Muscle layer of duodenum (tissue), 2 donors: Measurements from ENCODE around the gene PNRC2.
"Not testable (repeated sequence)": the region's sequence is repeated elsewhere in the genome, so short reads cannot be mapped to it uniquely, and the experiment has no call there.

Source experiments
- H3K27ac ChIP-seq: one replicate; pipeline ENCODE4 v1.7.0; 2013; ENCODE audit warnings: mild to moderate bottlenecking, low read length
- H3K27me3 ChIP-seq: one replicate; pipeline ENCODE4 v1.7.0; 2013; ENCODE audit warnings: low read depth, mild to moderate bottlenecking, control low read depth, low read length
- H3K36me3 ChIP-seq, 2 donors: one replicate each; pipeline ENCODE4 v1.7.0; 2013; ENCODE audit warnings: low read length in 2 of 2, control low read depth in 1 of 2, mild to moderate bottlenecking in 1 of 2; ENCODE audit not compliant: insufficient read depth in 2 of 2, control insufficient read depth in 1 of 2
- H3K4me1 ChIP-seq, 2 donors: one replicate each; pipeline ENCODE4 v1.7.0; 2013; ENCODE audit warnings: low read length in 2 of 2, mild to moderate bottlenecking in 2 of 2, control low read depth in 1 of 2, moderate library complexity in 1 of 2; ENCODE audit not compliant: insufficient read depth in 2 of 2, control insufficient read depth in 1 of 2
- H3K4me3 ChIP-seq, 2 donors: one replicate each; pipeline ENCODE4 v1.7.0; 2013; ENCODE audit warnings: low read length in 2 of 2, low read depth in 1 of 2, mild to moderate bottlenecking in 1 of 2
- H3K9me3 ChIP-seq, 2 donors: one replicate each; pipeline ENCODE4 v1.7.0; 2013; ENCODE audit warnings: low read length in 2 of 2, control low read depth in 1 of 2, mild to moderate bottlenecking in 1 of 2; ENCODE audit not compliant: control insufficient read depth in 1 of 2
- donor health status: healthy.

Gene PNRC2

DNA sequence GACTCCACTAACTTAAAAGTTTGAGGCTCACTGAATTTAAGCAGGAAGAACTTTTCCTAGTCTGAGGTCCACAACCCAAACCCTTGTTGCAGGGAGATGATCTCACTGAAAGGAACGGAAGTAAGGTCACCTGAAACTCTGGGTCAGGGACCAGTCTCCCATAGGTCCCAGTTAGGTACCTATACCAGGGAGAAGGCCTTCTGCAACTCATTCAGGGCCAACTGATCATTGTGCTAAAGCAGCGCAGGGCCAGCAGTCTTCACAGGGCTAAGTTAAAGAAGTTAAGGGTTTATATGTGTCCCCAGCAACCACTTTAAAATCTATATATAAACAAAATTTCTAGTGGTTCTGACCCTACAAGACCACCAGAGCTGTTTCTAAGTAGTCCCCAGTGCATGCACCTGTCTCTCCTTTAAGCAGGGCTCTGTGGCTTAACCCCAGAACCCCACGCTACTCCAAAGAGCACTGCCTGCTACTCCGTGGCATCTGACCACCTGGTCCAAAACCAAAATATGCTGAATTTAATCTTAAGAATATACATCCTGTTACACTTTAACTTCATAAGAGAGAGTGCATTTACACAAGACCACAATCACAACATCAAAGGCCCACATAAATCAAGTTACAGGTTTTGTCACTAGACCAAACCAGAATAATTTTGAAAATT is 17.7 kb downstream of the PNRC2 start:
- H3K4me1 ChIP-seq: peaks cover 8 to 42% of the 10 kb centered on the region in 2 donors
- peaks cover 6 to 12% of the 10 kb centered on the region in 2 donors for H3K36me3 ChIP-seq
- no peaks in the 10 kb centered on the region for H3K27me3 ChIP-seq
- peak overlapping the region; percentile 13 to 92 for H3K4me3 ChIP-seq
- H3K27ac ChIP-seq: peak overlapping the region; percentile 11
- no peaks in the 10 kb centered on the region for H3K9me3 ChIP-seq

DNA sequence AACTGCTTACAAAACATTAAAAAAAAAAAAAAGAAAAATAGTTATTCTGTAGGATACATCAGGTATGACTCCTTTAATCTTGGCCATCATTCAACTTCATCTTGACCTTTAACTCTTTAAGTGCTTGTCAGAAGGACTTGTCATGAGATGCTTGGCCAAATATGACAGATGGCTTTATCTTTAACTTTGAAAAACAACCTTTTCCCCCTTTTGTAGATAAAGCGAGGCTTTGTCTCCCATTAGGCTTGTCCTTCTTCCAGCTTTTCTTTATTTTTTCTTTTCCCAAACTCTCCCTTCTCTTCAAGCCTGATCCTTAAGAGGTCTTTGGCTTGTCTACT is 18.2 kb downstream of the PNRC2 start:
- no peaks in the 10 kb centered on the region for H3K27me3 ChIP-seq
- H3K4me1 ChIP-seq: peaks cover 8 to 42% of the 10 kb centered on the region in 2 donors
- peak overlapping the region; percentile 85 for H3K27ac ChIP-seq
- peak overlapping the region; percentile 92 to 98 for H3K4me3 ChIP-seq
- H3K36me3 ChIP-seq: peaks cover 5 to 10% of the 10 kb centered on the region in 2 donors
- H3K9me3 ChIP-seq: no peaks in the 10 kb centered on the region

DNA sequence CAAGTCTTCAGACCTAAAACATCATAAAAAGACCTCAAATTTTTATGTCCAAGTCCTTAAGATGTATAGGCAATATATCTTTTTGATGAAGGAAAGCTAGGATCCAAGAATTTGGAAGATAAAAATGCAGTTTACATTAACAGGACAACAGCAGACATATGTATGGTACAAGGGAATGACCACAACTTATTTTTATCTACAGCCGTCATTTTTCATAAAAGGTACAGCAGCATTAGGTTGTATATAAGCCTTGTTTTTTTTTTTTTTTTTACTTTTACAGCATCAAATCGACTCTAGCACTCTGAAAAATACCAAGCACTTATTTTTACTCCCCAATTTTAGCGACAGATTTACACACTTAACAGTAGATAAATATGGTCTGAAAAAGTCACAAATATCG is 19.2 kb downstream of the PNRC2 start:
- H3K9me3 ChIP-seq: no peaks in the 10 kb centered on the region
- peak overlapping the region; percentile 92 to 98 for H3K4me3 ChIP-seq
- peaks cover 0 to 4% of the 10 kb centered on the region in 2 donors for H3K36me3 ChIP-seq
- peak overlapping the region; percentile 85 for H3K27ac ChIP-seq
- peaks cover 8 to 40% of the 10 kb centered on the region in 2 donors for H3K4me1 ChIP-seq
- no peaks in the 10 kb centered on the region for H3K27me3 ChIP-seq

DNA sequence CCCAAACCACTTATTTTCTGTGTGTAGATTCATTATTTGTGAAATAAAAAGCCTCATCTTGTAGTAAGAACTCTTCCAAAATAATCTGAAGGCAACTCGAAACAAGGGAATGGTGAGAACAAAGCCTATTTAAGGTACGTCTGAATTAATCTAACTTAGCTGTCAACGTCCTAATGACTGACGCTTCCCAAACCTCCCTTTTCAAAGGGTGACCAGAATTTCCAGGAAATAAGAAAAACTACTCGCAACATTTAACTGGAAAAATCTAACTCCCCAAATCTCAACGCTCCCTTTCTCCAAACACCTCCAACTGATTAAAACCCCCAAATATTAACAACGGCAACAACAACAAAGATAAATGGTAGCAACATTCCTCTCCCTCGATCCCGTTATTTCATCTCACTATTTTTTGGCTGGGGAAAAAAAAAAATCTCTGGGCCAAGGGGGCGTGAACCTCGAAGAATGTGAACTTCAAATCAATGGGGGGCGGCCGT is 19.8 kb downstream of the PNRC2 start:
- Histone ChIP-seq H3K4me1 (peaks cover 8 to 37% of the 10 kb centered on the region in 2 donors), H3K27ac (peak overlapping the region; percentile 85), H3K4me3 (peak overlapping the region; percentile 92 to 98), H3K36me3 (peaks cover 0 to 4% of the 10 kb centered on the region in 2 donors), H3K9me3 (no peaks in the 10 kb centered on the region), H3K27me3 (no peaks in the 10 kb centered on the region)

DNA sequence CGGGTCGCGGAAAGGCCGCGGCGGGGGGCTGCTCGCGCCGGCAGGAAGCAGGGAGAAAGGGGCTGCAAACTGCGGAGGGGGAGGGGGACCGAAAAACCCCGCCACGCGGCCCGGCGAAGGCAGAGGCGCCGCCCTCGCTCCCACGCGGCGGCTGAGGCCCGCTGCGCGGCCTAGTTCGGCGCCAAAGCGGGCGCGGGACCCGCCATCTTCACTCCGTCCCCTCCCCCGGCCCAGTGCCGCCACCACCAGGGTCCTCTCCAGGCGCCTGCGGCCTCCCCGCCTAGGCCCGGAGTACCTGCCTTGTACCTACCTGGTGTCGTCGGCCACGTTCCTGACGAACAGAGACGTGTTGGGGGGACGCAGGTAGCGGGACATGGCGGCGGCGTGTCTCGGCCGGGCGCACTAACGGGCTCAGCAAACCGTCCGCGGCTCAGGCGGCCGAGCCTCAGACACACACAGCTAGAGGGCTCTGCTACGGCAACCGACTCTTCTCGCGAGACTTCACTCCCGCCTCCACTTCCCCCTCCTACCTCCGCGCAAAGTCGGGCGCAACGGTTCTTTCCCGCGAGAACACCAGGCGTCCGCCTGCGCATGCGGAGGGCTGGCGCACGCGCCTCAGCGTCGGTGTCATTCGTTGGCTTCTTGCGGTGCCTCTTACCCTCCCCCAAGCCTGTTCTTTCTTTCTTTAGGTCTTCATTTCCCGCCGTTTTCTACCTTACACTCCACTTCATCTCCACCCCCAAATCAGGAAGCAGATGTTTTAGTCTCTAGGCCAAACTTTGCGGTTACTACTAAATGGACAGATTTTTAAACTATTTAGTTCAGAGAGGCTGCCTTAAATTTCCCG is 20.5 kb downstream of the PNRC2 start, which contains the start of gene SRSF10:
Gene SRSF10, minus strand, starts transcription at position 447 of the 847 bp plus-strand sequence. Its CDS starts 72 bp downstream, at position 375.
- Histone ChIP-seq H3K36me3 (peaks cover 0 to 4% of the 10 kb centered on the region in 2 donors), H3K4me3 (peak within 1 kb of the TSS; percentile 92 to 98), H3K27me3 (no peaks in the 10 kb centered on the region), H3K4me1 (peaks cover 8 to 37% of the 10 kb centered on the region in 2 donors), H3K9me3 (no peaks in the 10 kb centered on the region), H3K27ac (peak within 1 kb of the TSS; percentile 85)

DNA sequence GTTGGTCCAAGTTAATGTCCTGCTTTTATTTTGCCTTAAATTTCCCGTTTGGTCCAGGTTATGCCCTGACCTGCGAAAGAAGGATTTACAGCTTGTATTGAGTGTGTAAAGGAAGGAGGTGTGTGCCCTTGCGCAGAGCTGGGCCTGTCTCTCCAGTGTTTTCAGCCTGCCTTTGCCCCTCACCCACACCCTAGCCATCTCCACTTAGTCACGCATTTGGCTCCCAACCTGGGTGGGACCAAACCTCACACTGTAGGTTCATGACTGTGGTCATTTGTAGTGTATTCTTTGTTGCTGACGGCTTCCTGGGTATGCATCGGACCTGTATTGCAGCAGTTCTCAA is 21.1 kb downstream of the PNRC2 start:
- Histone ChIP-seq H3K4me3 (peak overlapping the region; percentile 92 to 98), H3K4me1 (peaks cover 8 to 34% of the 10 kb centered on the region in 2 donors), H3K36me3 (peaks cover 0 to 4% of the 10 kb centered on the region in 2 donors)

DNA sequence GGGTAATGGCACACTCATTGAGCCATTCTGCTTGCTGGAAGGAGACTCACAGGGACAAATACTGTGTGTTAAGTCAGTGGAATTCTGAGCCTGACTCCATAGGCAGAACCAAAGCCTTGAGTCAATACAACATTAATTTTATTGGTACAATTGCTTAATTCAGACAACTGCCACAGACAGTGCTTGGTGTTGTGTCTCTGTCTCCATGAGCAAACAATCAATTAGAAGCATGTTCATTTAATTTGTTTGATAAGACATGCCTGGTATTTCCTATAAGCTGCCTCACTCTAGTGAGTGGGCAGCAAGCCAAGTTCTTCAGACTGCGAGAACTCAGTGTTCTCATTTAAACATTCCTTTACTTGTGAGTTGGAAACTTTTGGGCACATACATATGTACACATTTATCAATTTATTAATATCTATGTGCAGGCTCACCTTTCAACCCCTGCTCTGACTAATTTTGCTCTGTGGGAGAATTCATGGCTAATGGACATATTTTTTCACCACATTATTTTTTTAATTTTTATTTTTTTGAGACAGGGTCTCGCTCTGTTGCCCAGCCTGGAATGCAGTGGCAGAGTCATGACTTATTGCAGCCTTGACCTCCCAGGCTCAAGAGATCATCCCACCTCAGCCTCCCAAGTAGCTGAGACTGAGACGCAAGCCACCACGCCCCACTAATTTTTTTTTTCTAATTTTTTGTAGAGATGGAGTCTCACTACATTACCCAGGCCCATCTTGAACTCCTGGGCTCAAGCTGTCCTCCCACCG is 25.0 kb downstream of the PNRC2 start:
- Histone ChIP-seq H3K27ac (peak overlapping the region; percentile 49), H3K4me1 (peaks cover 3 to 5% of the 10 kb centered on the region in 2 donors), H3K9me3 (no peaks in the 10 kb centered on the region), H3K27me3 (no peaks in the 10 kb centered on the region), H3K4me3 (no peak overlapping the region), H3K36me3 (peaks cover 0 to 4% of the 10 kb centered on the region in 2 donors)

More for the DNA sequence above, 21.1 kb downstream of the PNRC2 start:
- Histone ChIP-seq H3K27me3 (no peaks in the 10 kb centered on the region), H3K9me3 (no peaks in the 10 kb centered on the region), H3K27ac (peak overlapping the region; percentile 85)

DNA sequence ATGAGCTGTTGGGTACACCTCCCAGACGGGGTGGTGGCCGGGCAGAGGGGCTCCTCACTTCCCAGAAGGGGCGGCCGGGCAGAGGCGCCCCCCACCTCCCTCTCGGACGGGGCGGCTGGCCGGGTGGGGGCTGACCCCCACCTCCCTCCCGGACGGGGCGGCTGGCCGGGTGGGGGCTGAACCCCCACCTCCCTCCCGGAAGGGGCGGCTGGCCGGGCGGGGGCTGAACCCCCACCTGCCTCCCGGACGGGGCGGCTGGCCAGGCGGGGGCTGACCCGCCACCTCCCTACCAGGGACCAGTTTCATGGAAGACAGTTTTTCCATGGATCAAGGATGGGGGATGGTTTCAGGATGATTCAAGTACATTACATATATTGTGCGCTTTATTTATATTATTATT is 27.4 kb downstream of the PNRC2 start:
- not testable (repeated sequence) for H3K36me3 ChIP-seq, H3K4me1 ChIP-seq, H3K27me3 ChIP-seq, H3K9me3 ChIP-seq, H3K4me3 ChIP-seq, H3K27ac ChIP-seq

DNA sequence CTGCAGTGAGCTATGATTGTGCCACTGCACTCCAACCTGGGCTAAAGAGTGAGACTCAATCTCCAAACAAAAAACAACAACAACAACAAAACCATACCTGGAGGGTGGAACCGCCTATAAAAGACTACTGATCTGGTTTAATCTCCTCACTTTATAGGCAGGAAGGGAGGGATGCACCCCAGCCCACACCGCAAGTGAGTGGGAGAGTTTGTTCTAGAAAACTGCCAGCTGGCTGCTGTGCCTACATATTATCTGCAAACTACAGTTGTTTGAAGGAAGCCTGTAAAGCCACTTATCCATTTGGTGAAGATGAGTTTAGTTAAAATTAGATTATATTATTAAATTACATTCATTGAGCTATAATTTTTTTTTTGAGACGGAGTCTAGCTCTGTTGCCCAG is 29.6 kb downstream of the PNRC2 start:
- Histone ChIP-seq H3K4me3 (no peak overlapping the region), H3K27me3 (no peaks in the 10 kb centered on the region), H3K9me3 (no peaks in the 10 kb centered on the region), H3K27ac (no peak overlapping the region), H3K4me1 (no peaks in the 10 kb centered on the region), H3K36me3 (no peaks in the 10 kb centered on the region)

DNA sequence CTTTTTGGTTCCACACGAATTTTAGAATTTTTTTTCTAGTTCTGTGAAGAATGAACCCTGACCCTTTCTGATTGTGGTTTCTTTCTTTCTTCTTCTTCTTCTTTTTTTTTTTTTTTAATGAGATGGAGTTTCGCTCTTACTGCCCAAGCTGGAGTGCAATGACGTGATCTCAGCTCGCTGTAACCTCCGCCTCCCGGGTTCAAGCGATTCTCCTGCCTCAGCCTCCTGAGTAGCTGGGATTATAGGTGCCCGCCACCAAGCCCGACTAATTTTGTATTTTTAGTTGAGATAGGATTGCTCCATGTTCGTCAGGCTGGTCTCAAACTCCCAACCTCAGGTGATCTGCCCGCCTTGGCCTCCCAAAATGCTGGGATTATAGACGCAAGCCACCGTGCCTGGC is 32.4 kb downstream of the PNRC2 start:
- not testable (repeated sequence) for H3K27ac ChIP-seq, H3K4me1 ChIP-seq, H3K4me3 ChIP-seq

DNA sequence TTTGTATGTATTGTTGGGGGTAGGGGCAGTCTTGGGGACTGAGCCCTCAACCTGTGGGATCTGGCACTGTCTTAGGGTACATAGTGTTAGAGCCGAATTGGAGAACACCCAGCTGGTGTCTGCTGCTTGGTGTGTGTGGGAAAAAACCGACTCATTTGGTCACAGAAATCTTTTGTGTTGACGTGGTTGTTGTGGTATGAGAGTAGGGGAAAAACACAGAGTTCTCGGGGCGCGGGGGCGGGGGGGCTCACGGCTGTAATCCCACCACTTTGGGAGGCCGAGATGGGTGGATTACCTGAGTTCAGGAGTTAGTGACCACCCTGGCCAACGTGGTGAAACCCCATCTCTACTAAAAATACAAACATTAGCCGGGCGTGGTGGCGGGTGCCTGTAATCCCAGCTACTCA is 35.8 kb downstream of the PNRC2 start:
- H3K4me3 ChIP-seq: no peak overlapping the region
- H3K4me1 ChIP-seq: no peaks in the 10 kb centered on the region
- no peaks in the 10 kb centered on the region for H3K36me3 ChIP-seq
- no peaks in the 10 kb centered on the region for H3K27me3 ChIP-seq
- H3K9me3 ChIP-seq: no peaks in the 10 kb centered on the region
- H3K27ac ChIP-seq: no peak overlapping the region

More for the DNA sequence above, 32.4 kb downstream of the PNRC2 start:
- H3K36me3 ChIP-seq, H3K9me3 ChIP-seq, H3K27me3 ChIP-seq: not testable (repeated sequence)
